ENCODE measurements around the gene SIRT4.
"Not testable (repeated sequence)": the region's sequence is repeated elsewhere in the genome, so short reads cannot be mapped to it uniquely, and the experiment has no call there.

The SIRT4 gene

GRCh38 chr12:120283318-120283717 is 18.8 kb upstream of the SIRT4 start:
- no peak for DNase-seq

GRCh38 chr12:120284381-120284780 is 17.7 kb upstream of the SIRT4 start:
- no peak for DNase-seq

GRCh38 chr12:120286768-120287490 is 15.2 kb upstream of the SIRT4 start:
- DNase-seq, result no peak

GRCh38 chr12:120287491-120287890 is 14.6 kb upstream of the SIRT4 start:
- DNase-seq, result no peak

- no peak for DNase-seq
These were observed 11.4 kb upstream of the SIRT4 start for GRCh38 chr12:120290609-120291305.

- no peak for DNase-seq
These were observed 9.8 kb upstream of the SIRT4 start for GRCh38 chr12:120292411-120292660.

GRCh38 chr12:120292661-120293531 is 9.2 kb upstream of the SIRT4 start, which contains the start of gene RNU4-1:
RNU4-1 (minus strand) TSS chr12:120293237.
- peak; percentile 85 for DNase-seq

GRCh38 chr12:120314220-120314619 is 12.1 kb downstream of the SIRT4 start:
- no peak for DNase-seq

GRCh38 chr12:120316798-120317223 is 14.7 kb downstream of the SIRT4 start:
- DNase-seq, result no peak

GRCh38 chr12:120317224-120318105 is 15.3 kb downstream of the SIRT4 start:
- peak; percentile 100 for DNase-seq

- DNase-seq, result no peak
These were observed 19.5 kb downstream of the SIRT4 start for GRCh38 chr12:120321382-120322202.

- no peak for DNase-seq
These were observed 21.7 kb downstream of the SIRT4 start for GRCh38 chr12:120323772-120324171.

- no peak for DNase-seq
These were observed 22.8 kb downstream of the SIRT4 start for GRCh38 chr12:120324841-120325417.

GRCh38 chr12:120327593-120327992 is 25.5 kb downstream of the SIRT4 start, which contains the start of gene PLA2G1B:
PLA2G1B (minus strand) TSS chr12:120327779; CDS start chr12:120327753, 26 bp downstream.
- no peak for DNase-seq

GRCh38 chr12:120328228-120328627 is 26.1 kb downstream of the SIRT4 start:
- no peak for DNase-seq

- DNase-seq, result no peak
These were observed 29.3 kb downstream of the SIRT4 start for GRCh38 chr12:120331390-120331789.

- DNase-seq, result no peak
These were observed 29.9 kb downstream of the SIRT4 start for GRCh38 chr12:120332041-120332440.

GRCh38 chr12:120332523-120332922 is 30.4 kb downstream of the SIRT4 start:
- DNase-seq, result no peak

- not testable (repeated sequence) for DNase-seq
These were observed 33.3 kb downstream of the SIRT4 start for GRCh38 chr12:120335447-120335846.

GRCh38 chr12:120336392-120336791 is 34.3 kb downstream of the SIRT4 start:
- not testable (repeated sequence) for DNase-seq

GRCh38 chr12:120337730-120338129 is 35.6 kb downstream of the SIRT4 start:
- DNase-seq, result no peak
